Sigmoid colon (tissue), 4 donors: ENCODE measurements around the gene COPS4.
"Not testable (repeated sequence)": the region's sequence is repeated elsewhere in the genome, so short reads cannot be mapped to it uniquely, and the experiment has no call there.

ENCODE experiments used
- CTCF ChIP-seq, 4 experiments: fragments of 450-650 bp in 3 of 4; fragments of 200-600 bp in 1 of 4; IDR thresholded peaks; one replicate each; pipeline ENCODE4 v1.5.1; 2016 to 2019; ENCODE audit warnings: antibody characterized with exemption in 4 of 4, mild to moderate bottlenecking in 3 of 4, moderate library complexity in 2 of 4
- POLR2A ChIP-seq, 2 donors: fragments of 450-650 bp; IDR thresholded peaks; one replicate each; pipeline ENCODE4 v1.6.1; 2016; ENCODE audit warnings: antibody characterized with exemption in 2 of 2, mild to moderate bottlenecking in 2 of 2, moderate library complexity in 2 of 2
- POLR2AphosphoS5 ChIP-seq, 4 donors: sonication (generic); formaldehyde crosslinking; IDR thresholded peaks; one replicate each; pipeline ENCODE4 v1.6.1; 2017; ENCODE audit warnings: antibody characterized with exemption in 4 of 4

- TF ChIP-seq CTCF, POLR2A, POLR2AphosphoS5 (IDR thresholded peaks at IDR 0.05): not testable (repeated sequence)
Observed at GRCh38 chr4:82987519-82987918, 47.5 kb upstream of the COPS4 start.
